Left forelimb (tissue), 1 donor: ENCODE data around the gene REP15.
"Not testable (repeated sequence)": the region's sequence is repeated elsewhere in the genome, so short reads cannot be mapped to it uniquely, and the experiment has no call there.

Experiments used
- DNase-seq: peaks from one replicate; pipeline ENCODE4 v3.0.0-alpha.2; 2018; ENCODE audit warnings: low spot score

REP15 gene

GRCh38 chr12:27696293-27696652, at the start of gene REP15:
Gene REP15 (plus strand): TSS chr12:27696447. CDS start chr12:27696563, 116 bp downstream.
- DNase-seq: no peak

GRCh38 chr12:27650011-27650410, 46.2 kb upstream of the REP15 start:
- no peak for DNase-seq

- no peak for DNase-seq
These were observed 45.0 kb upstream of the REP15 start for GRCh38 chr12:27651201-27651600.

- no peak for DNase-seq
These were observed 44.0 kb upstream of the REP15 start for GRCh38 chr12:27652174-27652763.

- no peak for DNase-seq
These were observed 42.6 kb upstream of the REP15 start for GRCh38 chr12:27653661-27654060.

GRCh38 chr12:27655476-27655875, 40.8 kb upstream of the REP15 start:
- DNase-seq: not testable (repeated sequence)

GRCh38 chr12:27657296-27657695, 39.0 kb upstream of the REP15 start:
- DNase-seq: no peak

GRCh38 chr12:27665704-27666103, 30.5 kb upstream of the REP15 start:
- no peak for DNase-seq

- no peak for DNase-seq
These were observed 29.7 kb upstream of the REP15 start for GRCh38 chr12:27666510-27666909.

- no peak for DNase-seq
These were observed 28.7 kb upstream of the REP15 start for GRCh38 chr12:27667540-27667939.

- DNase-seq: no peak
These were observed 24.2 kb upstream of the REP15 start for GRCh38 chr12:27672051-27672450.

GRCh38 chr12:27672643-27673042, 23.6 kb upstream of the REP15 start:
- DNase-seq: no peak

GRCh38 chr12:27673101-27673718, 23.0 kb upstream of the REP15 start:
- DNase-seq: no peak

GRCh38 chr12:27674989-27675388, 21.3 kb upstream of the REP15 start:
- DNase-seq: no peak

- no peak for DNase-seq
These were observed 15.6 kb upstream of the REP15 start for GRCh38 chr12:27680619-27681018.

GRCh38 chr12:27682534-27682933, 13.7 kb upstream of the REP15 start:
- no peak for DNase-seq

- no peak for DNase-seq
These were observed 11.0 kb upstream of the REP15 start for GRCh38 chr12:27685274-27685673.

GRCh38 chr12:27686147-27686546, 10.1 kb upstream of the REP15 start:
- no peak for DNase-seq

- DNase-seq: no peak
These were observed 7.6 kb upstream of the REP15 start for GRCh38 chr12:27688671-27689070.

- DNase-seq: no peak
These were observed 6.6 kb upstream of the REP15 start for GRCh38 chr12:27689558-27690180.

GRCh38 chr12:27693403-27693802, 2.8 kb upstream of the REP15 start:
- DNase-seq: no peak

- DNase-seq: no peak
These were observed 523 bp upstream of the REP15 start for GRCh38 chr12:27695556-27696292.
